ENCODE results near the gene G6PD.
A peak's percentile ranks its signal among the peaks of the same experiment; 100 is the strongest.
"Not testable (repeated sequence)": the region's sequence is repeated elsewhere in the genome, so short reads cannot be mapped to it uniquely, and the experiment has no call there.

G6PD gene

GRCh38 chrX:154545673-154546274 lies 872 bp downstream of the G6PD start:
- POLR2A ChIA-PET: no interaction called here
- Histone ChIP-seq H3K4me3 (ENCODE audit: control insufficient read depth in 1 of 7, extremely low read depth in 1 of 7, insufficient read depth in 4 of 7, low read depth in 2 of 7, low read length in 6 of 7) (peak overlapping the region in 6 of 7 experiments; percentile 65 to 89 (median 78)), H3K36me3 (ENCODE audit: control insufficient read depth in 4 of 4, insufficient read depth in 4 of 4, low read length in 3 of 4) (peaks cover 0 to 13% (median under 1%) of the 10 kb centered on the region in 4 experiments), H3K27ac (ENCODE audit: insufficient read depth in 1 of 2, low read depth in 1 of 2, low read length in 2 of 2, poor library complexity in 1 of 2, severe bottlenecking in 2 of 2) (no peak overlapping the region), H3K27me3 (replicated peaks in 2 of 5; ENCODE audit: control insufficient read depth in 4 of 5, insufficient read depth in 5 of 5, low read length in 4 of 5) (no peaks in the 10 kb centered on the region), H3K4me1 (ENCODE audit: control extremely low read depth in 1 of 4, control insufficient read depth in 4 of 4, insufficient read depth in 4 of 4, low read length in 3 of 4) (peaks cover 7 to 66% (median 55%) of the 10 kb centered on the region in 4 experiments), H3K9me3 (ENCODE audit: control extremely low read depth in 1 of 5, control insufficient read depth in 4 of 5, insufficient read depth in 2 of 5, low read depth in 1 of 5, low read length in 4 of 5) (peaks cover 0 to 5% (median 0%) of the 10 kb centered on the region in 5 experiments)
- CTCF ChIA-PET: interaction anchor here (0.7 kb wide), 1 partner anchor 259 kb away, joined by 5 read pairs; no protein-coding TSS in a partner anchor
- no peak for DNase-seq
- WGBS (ENCODE audit: insufficient coverage): 97% methylated on average over 16 of the region's 17 CpGs

DNA sequence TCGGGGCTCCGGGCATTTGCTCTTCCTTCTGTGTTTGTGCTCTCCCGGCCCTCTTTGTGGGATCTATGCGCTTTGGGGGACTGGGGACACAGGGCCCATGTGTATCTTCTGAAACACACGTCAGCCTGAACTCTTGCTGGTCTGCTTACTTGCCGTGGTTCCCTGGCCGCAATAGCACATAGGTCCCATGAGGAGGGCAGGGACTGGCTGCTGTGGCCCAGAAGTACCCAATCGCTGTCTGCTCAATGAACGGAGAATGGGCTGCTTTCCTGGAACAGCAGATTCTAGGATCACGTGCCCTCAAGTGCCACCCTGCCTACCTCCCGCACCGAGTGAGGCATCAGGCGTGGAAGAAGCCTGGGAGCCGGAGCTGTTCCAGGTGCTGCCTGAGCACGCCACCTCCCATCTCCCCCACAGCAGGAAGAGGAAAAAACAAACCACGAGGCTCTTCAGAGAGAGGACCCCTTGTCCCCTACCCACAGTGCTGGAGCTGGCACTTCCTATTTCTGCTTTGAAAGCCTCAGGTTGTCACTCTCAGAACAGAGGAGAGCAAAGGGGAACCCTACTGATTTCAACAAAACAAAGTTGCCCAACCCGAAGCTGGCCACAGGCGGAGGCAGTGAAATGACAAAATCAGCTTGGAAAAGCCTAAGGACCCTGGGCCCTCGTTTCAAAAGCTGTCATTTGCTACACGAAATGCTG lies 3.8 kb downstream of the G6PD start:
- H3K27me3 ChIP-seq (replicated peaks in 2 of 5; ENCODE audit: control insufficient read depth in 4 of 5, insufficient read depth in 5 of 5, low read length in 4 of 5): no peaks in the 10 kb centered on the region
- peak overlapping the region; percentile 43 to 82 for H3K27ac ChIP-seq (ENCODE audit: insufficient read depth in 1 of 2, low read depth in 1 of 2, low read length in 2 of 2, poor library complexity in 1 of 2, severe bottlenecking in 2 of 2)
- POLR2A ChIA-PET: interaction anchor here (0.6 kb wide), 1 partner anchor 533 kb away, joined by 3 read pairs; no protein-coding TSS in a partner anchor
- WGBS (ENCODE audit: insufficient coverage): 38% methylated on average over 15 of the region's 20 CpGs
- DNase-seq: peak; percentile 53 to 85 (median 83)
- peak overlapping the region in 4 of 7 experiments; percentile 19 to 43 (median 41) for H3K4me3 ChIP-seq (ENCODE audit: control insufficient read depth in 1 of 7, extremely low read depth in 1 of 7, insufficient read depth in 4 of 7, low read depth in 2 of 7, low read length in 6 of 7)
- H3K4me1 ChIP-seq (ENCODE audit: control extremely low read depth in 1 of 4, control insufficient read depth in 4 of 4, insufficient read depth in 4 of 4, low read length in 3 of 4): peaks cover 7 to 59% (median 57%) of the 10 kb centered on the region in 4 experiments
- H3K36me3 ChIP-seq (ENCODE audit: control insufficient read depth in 4 of 4, insufficient read depth in 4 of 4, low read length in 3 of 4): peaks cover 0 to 16% (median 1%) of the 10 kb centered on the region in 4 experiments
- CTCF ChIA-PET: interaction anchor here (0.7 to 1.0 kb wide), 3 partner anchors 80 to 170 kb away, joined by 3 read pairs; no protein-coding TSS in a partner anchor
- H3K9me3 ChIP-seq (ENCODE audit: control extremely low read depth in 1 of 5, control insufficient read depth in 4 of 5, insufficient read depth in 2 of 5, low read depth in 1 of 5, low read length in 4 of 5): peaks cover 0 to 5% (median 0%) of the 10 kb centered on the region in 5 experiments

DNA sequence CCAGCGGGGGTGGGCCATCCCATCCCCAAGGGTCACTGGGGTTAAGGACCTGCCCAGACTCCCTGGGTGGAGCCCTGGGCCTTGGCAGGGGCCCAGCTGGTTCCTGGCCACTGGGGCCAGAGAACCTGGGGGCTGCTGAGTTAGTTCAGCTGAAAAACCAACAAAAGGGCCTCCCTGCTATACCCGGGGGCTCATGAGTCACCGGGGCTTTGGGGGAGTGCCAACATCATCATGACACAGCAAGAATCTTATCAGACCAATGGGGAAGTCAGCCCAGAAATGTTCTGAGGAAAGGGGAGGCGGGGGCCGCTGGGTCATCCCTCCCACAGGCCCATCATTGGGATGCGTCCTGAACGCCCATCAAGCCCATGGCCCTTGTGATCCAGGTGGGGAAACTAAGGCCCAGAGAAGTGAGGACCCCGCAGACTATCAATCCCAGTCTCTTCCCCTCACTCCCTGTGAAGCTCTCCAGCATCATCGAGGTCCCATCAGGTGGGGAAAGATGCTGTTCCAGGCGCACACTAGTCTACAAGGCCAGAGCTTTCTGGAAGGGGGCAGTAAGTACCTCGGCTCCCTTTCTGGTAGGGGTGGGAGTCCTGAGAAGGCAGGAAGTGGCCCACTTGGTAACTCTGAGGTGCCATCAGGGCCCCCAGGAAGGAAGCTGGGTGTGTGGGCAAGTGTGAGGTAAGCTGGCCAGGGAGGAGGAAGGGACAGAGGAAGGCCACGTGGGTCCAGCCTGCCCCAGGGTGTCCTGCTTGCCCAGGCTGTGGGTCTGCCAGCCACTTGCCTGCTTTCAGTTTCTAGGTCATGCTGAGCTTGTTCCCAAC lies 4.5 kb downstream of the G6PD start:
- ChIA-PET CTCF (interaction anchor here (0.6 to 2.3 kb wide), 6 partner anchors 10 to 179 kb away, joined by 3 to 13 read pairs (median 3); partner anchors contain the start of gene FLNA), POLR2A (interaction anchor here (0.6 kb wide), 2 partner anchors 119 to 532 kb away, joined by 3 read pairs; no protein-coding TSS in a partner anchor)
- 34% methylated on average over 10 of the region's 12 CpGs for WGBS (ENCODE audit: insufficient coverage)
- peak; percentile 89 to 95 (median 94) for DNase-seq
- no peaks in the 10 kb centered on the region for H3K27me3 ChIP-seq (replicated peaks in 2 of 5; ENCODE audit: control insufficient read depth in 4 of 5, insufficient read depth in 5 of 5, low read length in 4 of 5)
- H3K36me3 ChIP-seq (ENCODE audit: control insufficient read depth in 4 of 4, insufficient read depth in 4 of 4, low read length in 3 of 4): peaks cover 0 to 16% (median 1%) of the 10 kb centered on the region in 4 experiments
- H3K4me1 ChIP-seq (ENCODE audit: control extremely low read depth in 1 of 4, control insufficient read depth in 4 of 4, insufficient read depth in 4 of 4, low read length in 3 of 4): peaks cover 7 to 58% (median 57%) of the 10 kb centered on the region in 4 experiments
- H3K9me3 ChIP-seq (ENCODE audit: control extremely low read depth in 1 of 5, control insufficient read depth in 4 of 5, insufficient read depth in 2 of 5, low read depth in 1 of 5, low read length in 4 of 5): no peaks in the 10 kb centered on the region
- peak overlapping the region; percentile 43 to 82 for H3K27ac ChIP-seq (ENCODE audit: insufficient read depth in 1 of 2, low read depth in 1 of 2, low read length in 2 of 2, poor library complexity in 1 of 2, severe bottlenecking in 2 of 2)
- peak overlapping the region in 4 of 7 experiments; percentile 19 to 43 (median 38) for H3K4me3 ChIP-seq (ENCODE audit: control insufficient read depth in 1 of 7, extremely low read depth in 1 of 7, insufficient read depth in 4 of 7, low read depth in 2 of 7, low read length in 6 of 7)

- WGBS (ENCODE audit: insufficient coverage): 59% methylated on average over 5 of the region's 5 CpGs
- POLR2A ChIA-PET: interaction anchor here (0.6 kb wide), 1 partner anchor 118 kb away, joined by 3 read pairs; no protein-coding TSS in a partner anchor
- no peak for DNase-seq
- Histone ChIP-seq H3K4me1 (ENCODE audit: control extremely low read depth in 1 of 4, control insufficient read depth in 4 of 4, insufficient read depth in 4 of 4, low read length in 3 of 4) (peaks cover 7 to 58% (median 57%) of the 10 kb centered on the region in 4 experiments), H3K9me3 (ENCODE audit: control extremely low read depth in 1 of 5, control insufficient read depth in 4 of 5, insufficient read depth in 2 of 5, low read depth in 1 of 5, low read length in 4 of 5) (no peaks in the 10 kb centered on the region), H3K36me3 (ENCODE audit: control insufficient read depth in 4 of 4, insufficient read depth in 4 of 4, low read length in 3 of 4) (peaks cover 0 to 16% (median 1%) of the 10 kb centered on the region in 4 experiments), H3K4me3 (ENCODE audit: control insufficient read depth in 1 of 7, extremely low read depth in 1 of 7, insufficient read depth in 4 of 7, low read depth in 2 of 7, low read length in 6 of 7) (peak overlapping the region in 2 of 7 experiments; percentile 7 to 42), H3K27me3 (replicated peaks in 2 of 5; ENCODE audit: control insufficient read depth in 4 of 5, insufficient read depth in 5 of 5, low read length in 4 of 5) (no peaks in the 10 kb centered on the region), H3K27ac (ENCODE audit: insufficient read depth in 1 of 2, low read depth in 1 of 2, low read length in 2 of 2, poor library complexity in 1 of 2, severe bottlenecking in 2 of 2) (peak overlapping the region; percentile 15 to 82)
- CTCF ChIA-PET: interaction anchor here (1.0 to 2.3 kb wide), 4 partner anchors 10 to 168 kb away, joined by 3 to 13 read pairs (median 4); partner anchors contain the start of gene FLNA
Observed at GRCh38 chrX:154541589-154541895, 5.1 kb downstream of the G6PD start.

- Histone ChIP-seq H3K4me1 (ENCODE audit: control extremely low read depth in 1 of 4, control insufficient read depth in 4 of 4, insufficient read depth in 4 of 4, low read length in 3 of 4) (peaks cover 7 to 53% (median 52%) of the 10 kb centered on the region in 4 experiments), H3K27ac (ENCODE audit: insufficient read depth in 1 of 2, low read depth in 1 of 2, low read length in 2 of 2, poor library complexity in 1 of 2, severe bottlenecking in 2 of 2) (peak overlapping the region; percentile 15 to 82), H3K27me3 (replicated peaks in 2 of 5; ENCODE audit: control insufficient read depth in 4 of 5, insufficient read depth in 5 of 5, low read length in 4 of 5) (peaks cover 0 to 1% (median 0%) of the 10 kb centered on the region in 5 experiments), H3K9me3 (ENCODE audit: control extremely low read depth in 1 of 5, control insufficient read depth in 4 of 5, insufficient read depth in 2 of 5, low read depth in 1 of 5, low read length in 4 of 5) (no peaks in the 10 kb centered on the region), H3K36me3 (ENCODE audit: control insufficient read depth in 4 of 4, insufficient read depth in 4 of 4, low read length in 3 of 4) (peaks cover 0 to 16% (median 1%) of the 10 kb centered on the region in 4 experiments), H3K4me3 (ENCODE audit: control insufficient read depth in 1 of 7, extremely low read depth in 1 of 7, insufficient read depth in 4 of 7, low read depth in 2 of 7, low read length in 6 of 7) (peak overlapping the region in 1 of 7 experiments; percentile 7)
- ChIA-PET CTCF (interaction anchor here (1.0 to 2.3 kb wide), 4 partner anchors 9 to 167 kb away, joined by 3 to 13 read pairs (median 4); partner anchors contain the start of gene FLNA), POLR2A (no interaction called here)
- 89% methylated on average over 19 of the region's 19 CpGs for WGBS (ENCODE audit: insufficient coverage)
- no peak for DNase-seq
Observed at GRCh38 chrX:154540897-154541535, 5.6 kb downstream of the G6PD start.

GRCh38 chrX:154540365-154540764 lies 6.3 kb downstream of the G6PD start:
- DNase-seq, POLR2A ChIA-PET: not testable (repeated sequence)

More at GRCh38 chrX:154540365-154540764, 6.3 kb downstream of the G6PD start:
- CTCF ChIA-PET: interaction anchor here (1.0 to 2.3 kb wide), 2 partner anchors 143 to 167 kb away, joined by 3 to 13 read pairs; partner anchors contain the start of gene FLNA
- WGBS (ENCODE audit: insufficient coverage): 86% methylated on average over 5 of the region's 7 CpGs
- H3K4me3 ChIP-seq (ENCODE audit: control insufficient read depth in 1 of 7, extremely low read depth in 1 of 7, insufficient read depth in 4 of 7, low read depth in 2 of 7, low read length in 6 of 7); H3K27me3 ChIP-seq (replicated peaks in 2 of 5; ENCODE audit: control insufficient read depth in 4 of 5, insufficient read depth in 5 of 5, low read length in 4 of 5); H3K9me3 ChIP-seq (ENCODE audit: control extremely low read depth in 1 of 5, control insufficient read depth in 4 of 5, insufficient read depth in 2 of 5, low read depth in 1 of 5, low read length in 4 of 5); H3K27ac ChIP-seq (ENCODE audit: insufficient read depth in 1 of 2, low read depth in 1 of 2, low read length in 2 of 2, poor library complexity in 1 of 2, severe bottlenecking in 2 of 2): not testable (repeated sequence)
- Histone ChIP-seq H3K36me3 (ENCODE audit: control insufficient read depth in 4 of 4, insufficient read depth in 4 of 4, low read length in 3 of 4) (peaks cover 0 to 20% (median 4%) of the 10 kb centered on the region in 4 experiments), H3K4me1 (ENCODE audit: control extremely low read depth in 1 of 4, control insufficient read depth in 4 of 4, insufficient read depth in 4 of 4, low read length in 3 of 4) (peaks cover 7 to 48% (median 47%) of the 10 kb centered on the region in 4 experiments)
